Stimulated activated CD8-positive, alpha-beta memory T cell treated with anti-CD3 and anti-CD28 coated beads, Interleukin-4, amount 100 ng/mL, for 1 hour (primary cell): ENCODE measurements around the gene XRN1.
A peak's percentile ranks its signal among the peaks of the same experiment; 100 is the strongest.
"Not testable (repeated sequence)": the region's sequence is repeated elsewhere in the genome, so short reads cannot be mapped to it uniquely, and the experiment has no call there.

ENCODE experiments used
- DNase-seq, 2 donors: peaks; one replicate each; pipeline ENCODE4 v3.0.0-alpha.2; 2020; ENCODE audit warnings: low read depth in 2 of 2, low spot score in 1 of 2

XRN1 gene

GRCh38 chr3:142337994-142338393, 109.8 kb downstream of the XRN1 start:
- no peak for DNase-seq

- no peak for DNase-seq
Observed at GRCh38 chr3:142332390-142332789, 115.4 kb downstream of the XRN1 start.

GRCh38 chr3:142324275-142324953, 123.4 kb downstream of the XRN1 start:
- DNase-seq: not testable (repeated sequence)

- no peak for DNase-seq
Observed at GRCh38 chr3:142319912-142320311, 127.9 kb downstream of the XRN1 start.

- DNase-seq: no peak
Observed at GRCh38 chr3:142319094-142319493, 128.7 kb downstream of the XRN1 start.

GRCh38 chr3:142318331-142318730, 129.5 kb downstream of the XRN1 start:
- DNase-seq: no peak

- DNase-seq: not testable (repeated sequence)
Observed at GRCh38 chr3:142315978-142316388, 131.9 kb downstream of the XRN1 start.

GRCh38 chr3:142315083-142315482, 132.8 kb downstream of the XRN1 start:
- DNase-seq: no peak

- DNase-seq: no peak
Observed at GRCh38 chr3:142310439-142310838, 137.4 kb downstream of the XRN1 start.

- not testable (repeated sequence) for DNase-seq
Observed at GRCh38 chr3:142302847-142303246, 145.0 kb downstream of the XRN1 start.

GRCh38 chr3:142298626-142299025, 149.2 kb downstream of the XRN1 start:
- DNase-seq: no peak

- DNase-seq: no peak
Observed at GRCh38 chr3:142296507-142296906, 151.3 kb downstream of the XRN1 start.

GRCh38 chr3:142287866-142288638, 159.8 kb downstream of the XRN1 start:
- no peak for DNase-seq

- no peak for DNase-seq
Observed at GRCh38 chr3:142285083-142285517, 162.7 kb downstream of the XRN1 start.

- DNase-seq: no peak
Observed at GRCh38 chr3:142282503-142282902, 165.3 kb downstream of the XRN1 start.

GRCh38 chr3:142281474-142281873, 166.4 kb downstream of the XRN1 start:
- DNase-seq: no peak

GRCh38 chr3:142279965-142280590, 167.8 kb downstream of the XRN1 start:
- peak in 1 of 2 donors; percentile 13 for DNase-seq

- no peak for DNase-seq
Observed at GRCh38 chr3:142278451-142278850, 169.4 kb downstream of the XRN1 start.

GRCh38 chr3:142276781-142277180, 171.1 kb downstream of the XRN1 start:
- DNase-seq: no peak

- DNase-seq: no peak
Observed at GRCh38 chr3:142275856-142276255, 172.0 kb downstream of the XRN1 start.

- no peak for DNase-seq
Observed at GRCh38 chr3:142274908-142275307, 172.9 kb downstream of the XRN1 start.

- DNase-seq: no peak
Observed at GRCh38 chr3:142273501-142273900, 174.3 kb downstream of the XRN1 start.
